ENCODE measurements around the gene CELF5.
"Not testable (repeated sequence)": the region's sequence is repeated elsewhere in the genome, so short reads cannot be mapped to it uniquely, and the experiment has no call there.

The CELF5 gene

DNA sequence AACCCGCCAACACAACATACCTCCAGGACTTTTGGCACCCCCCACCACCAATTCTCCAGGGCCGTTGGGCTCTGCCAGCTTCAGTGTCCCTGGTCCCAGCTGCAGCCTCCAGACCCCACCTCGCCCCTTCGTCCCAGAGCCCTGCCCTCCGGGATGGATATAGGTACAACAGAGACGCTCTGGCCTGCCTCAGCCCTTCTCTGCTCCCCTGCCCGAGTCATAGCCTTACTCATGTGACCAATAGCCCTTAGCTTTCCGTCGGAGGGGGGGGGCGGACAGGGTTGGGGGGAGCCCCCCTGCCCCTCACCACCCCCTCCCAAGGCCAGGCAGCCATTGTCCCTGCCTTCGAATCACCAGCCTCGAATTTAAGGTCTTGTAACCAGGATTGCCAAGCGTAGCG, 71.1 kb downstream of the CELF5 start:
- no peak for FAIRE-seq

DNA sequence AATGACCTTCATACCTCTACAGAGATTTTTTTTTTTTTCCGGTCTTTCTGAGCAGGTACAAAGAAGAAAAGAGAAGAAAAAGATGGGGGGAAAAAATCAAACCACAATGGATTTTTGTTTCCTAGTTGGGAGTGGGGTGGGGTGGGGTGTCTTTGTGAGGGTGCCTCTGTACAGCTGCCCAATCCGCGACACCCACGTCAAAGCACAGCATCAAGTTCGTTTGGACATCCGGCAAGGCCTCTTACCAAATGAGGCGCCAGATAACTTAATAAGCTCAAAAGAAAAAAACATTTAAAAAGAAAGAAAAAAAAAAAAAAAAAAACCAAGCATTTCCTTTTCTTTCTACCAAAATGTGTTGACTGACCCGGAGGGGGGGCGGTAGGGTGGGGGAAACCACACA, 71.6 kb downstream of the CELF5 start:
- FAIRE-seq = no peak

- FAIRE-seq = no peak
These were observed 72.0 kb downstream of the CELF5 start for GRCh38 chr19:3296446-3296845.

GRCh38 chr19:3298853-3299449, 74.5 kb downstream of the CELF5 start:
- no peak for FAIRE-seq

DNA sequence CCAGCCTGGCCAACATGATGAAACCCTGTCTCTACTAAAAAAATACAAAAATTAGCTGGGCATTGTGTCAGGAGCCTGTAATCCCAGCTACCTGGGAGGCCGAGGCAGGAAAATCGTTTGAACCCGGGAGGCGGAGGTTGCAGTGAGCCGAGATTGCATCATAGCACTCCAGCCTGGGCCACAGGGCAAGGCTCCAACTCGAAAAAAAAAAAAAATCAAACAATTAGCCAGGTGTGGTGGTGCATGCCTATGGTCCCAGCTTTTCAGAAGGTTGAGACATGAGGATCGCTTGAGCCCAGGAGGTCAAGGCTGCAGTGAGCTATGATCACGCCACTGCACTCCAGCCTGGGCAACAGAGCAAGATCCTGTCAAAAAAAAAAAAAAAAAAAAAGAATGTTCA, 76.1 kb downstream of the CELF5 start:
- FAIRE-seq = not testable (repeated sequence)

DNA sequence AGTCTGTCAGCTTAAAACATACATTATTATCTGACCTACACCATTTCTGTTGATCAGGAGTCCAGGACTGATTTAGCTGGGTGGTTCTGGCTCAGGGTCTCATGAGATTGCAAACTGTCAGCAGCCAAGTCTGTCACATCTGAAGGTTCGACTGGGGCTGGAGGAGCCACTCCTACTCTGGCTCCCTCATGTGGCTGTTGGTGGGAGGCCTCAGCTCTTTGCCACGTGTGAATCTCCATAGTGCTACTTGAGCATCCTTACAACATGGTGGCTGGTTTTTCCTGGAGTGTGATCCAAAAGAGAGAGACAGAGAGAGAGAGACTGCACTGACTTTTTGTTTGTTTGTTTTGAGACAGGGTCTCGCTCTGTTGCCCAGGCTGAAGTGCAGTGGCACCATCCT, 78.3 kb downstream of the CELF5 start:
- FAIRE-seq = no peak

GRCh38 chr19:3304871-3305423, 80.5 kb downstream of the CELF5 start:
- FAIRE-seq = peak; percentile 8

GRCh38 chr19:3309724-3310123, 85.3 kb downstream of the CELF5 start:
- FAIRE-seq = no peak

DNA sequence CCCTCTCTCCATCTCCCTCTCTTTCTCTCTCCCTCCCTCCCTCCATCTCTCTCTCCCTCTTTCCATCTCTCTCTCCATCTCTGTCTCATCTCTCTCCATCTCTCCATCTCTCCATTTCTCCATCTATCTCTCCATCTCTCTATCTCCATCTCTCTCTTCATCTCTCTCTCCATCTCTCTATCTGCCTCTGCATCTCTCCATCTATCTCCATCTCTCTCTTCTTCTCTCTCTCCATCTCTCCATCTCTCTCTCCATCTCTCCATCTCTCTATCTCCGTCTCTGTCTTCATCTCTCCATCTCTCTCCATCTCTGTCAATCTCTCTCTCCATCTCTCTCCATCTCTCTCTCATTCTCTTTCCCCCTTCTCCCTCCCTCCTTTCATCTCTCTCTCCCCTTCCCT, 85.8 kb downstream of the CELF5 start:
- FAIRE-seq = no peak

GRCh38 chr19:3310711-3311110, 86.2 kb downstream of the CELF5 start:
- no peak for FAIRE-seq

DNA sequence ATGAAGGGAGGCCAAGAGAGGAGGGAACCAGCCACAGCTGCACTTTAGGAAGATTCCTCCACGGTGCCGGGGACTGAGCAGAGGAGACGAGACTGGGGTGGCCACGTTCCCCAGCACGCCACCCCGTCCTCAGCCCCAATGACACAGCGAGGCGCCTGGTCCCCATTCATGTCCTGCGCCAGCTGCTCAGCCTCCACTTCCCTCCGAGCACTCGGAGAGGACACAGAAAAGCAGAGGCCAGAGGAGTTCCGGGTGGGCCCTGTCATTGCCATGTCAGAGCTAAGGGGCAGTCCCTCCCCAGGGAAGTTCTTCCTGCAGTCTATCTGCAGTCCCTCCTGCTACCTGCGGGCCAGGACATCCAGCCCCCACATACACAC, 88.7 kb downstream of the CELF5 start:
- no peak for FAIRE-seq

DNA sequence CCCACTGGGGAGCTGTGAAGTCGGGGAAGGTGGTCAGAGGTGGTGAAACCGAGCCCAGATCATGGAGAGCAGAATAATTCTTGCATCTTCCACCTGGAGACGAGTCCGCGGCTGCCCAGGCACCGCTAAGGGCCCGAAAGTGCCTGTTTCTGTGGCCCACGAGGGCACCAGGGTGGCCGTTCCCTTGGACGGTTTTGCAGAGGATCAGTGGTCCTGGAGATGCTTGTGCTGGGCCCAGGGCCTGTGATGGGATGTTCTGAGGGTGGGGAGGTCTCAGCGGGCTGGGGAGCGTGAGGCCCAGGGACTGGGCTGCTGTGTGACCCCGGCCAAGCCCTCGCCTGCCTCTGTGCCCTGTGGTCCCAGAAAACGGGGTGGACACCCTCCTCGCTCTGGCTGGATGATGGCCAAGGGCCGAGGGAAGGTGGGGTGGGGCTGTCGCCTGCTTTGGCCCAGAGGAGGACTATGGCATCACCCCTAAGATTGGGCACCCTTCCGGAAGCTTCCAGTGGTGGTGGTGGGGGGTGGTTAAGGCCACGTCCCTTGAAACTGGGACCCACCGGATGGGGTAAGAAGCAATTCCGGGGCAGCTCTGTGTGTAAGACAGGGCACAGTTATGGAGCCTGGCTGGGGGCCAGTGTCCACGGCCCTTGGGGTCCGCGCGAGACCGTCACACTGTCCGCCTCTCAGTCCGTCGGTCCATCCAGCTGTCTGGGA, 90.7 kb downstream of the CELF5 start:
- no peak for FAIRE-seq

- no peak for FAIRE-seq
These were observed 91.2 kb downstream of the CELF5 start for GRCh38 chr19:3315676-3315973.

DNA sequence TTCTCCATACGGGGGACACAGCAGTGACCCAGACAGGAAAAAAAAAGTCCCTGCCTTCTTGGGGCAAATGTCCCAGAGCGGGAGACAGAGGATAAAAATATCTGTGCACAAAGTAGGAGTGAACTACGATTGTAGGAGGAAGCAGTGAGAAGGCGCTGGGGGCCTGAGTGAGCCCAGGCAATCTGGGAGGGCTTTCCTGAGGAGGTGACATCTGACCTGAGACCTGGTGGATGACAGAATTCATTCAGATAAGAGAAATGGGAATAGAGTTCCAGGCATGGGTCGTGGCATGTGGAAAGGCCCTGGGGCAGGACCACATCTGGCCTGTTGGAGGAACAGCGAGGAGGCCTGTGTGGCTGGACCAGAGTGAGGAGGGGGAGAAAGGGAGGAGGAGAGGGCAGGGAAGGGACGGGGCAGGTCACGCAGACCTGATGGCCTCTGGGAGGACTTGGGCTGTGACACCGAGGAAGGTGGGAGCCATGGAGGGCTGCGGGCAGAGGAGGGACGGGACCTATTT, 91.7 kb downstream of the CELF5 start:
- no peak for FAIRE-seq

- FAIRE-seq = no peak
These were observed 92.3 kb downstream of the CELF5 start for GRCh38 chr19:3316659-3317207.

DNA sequence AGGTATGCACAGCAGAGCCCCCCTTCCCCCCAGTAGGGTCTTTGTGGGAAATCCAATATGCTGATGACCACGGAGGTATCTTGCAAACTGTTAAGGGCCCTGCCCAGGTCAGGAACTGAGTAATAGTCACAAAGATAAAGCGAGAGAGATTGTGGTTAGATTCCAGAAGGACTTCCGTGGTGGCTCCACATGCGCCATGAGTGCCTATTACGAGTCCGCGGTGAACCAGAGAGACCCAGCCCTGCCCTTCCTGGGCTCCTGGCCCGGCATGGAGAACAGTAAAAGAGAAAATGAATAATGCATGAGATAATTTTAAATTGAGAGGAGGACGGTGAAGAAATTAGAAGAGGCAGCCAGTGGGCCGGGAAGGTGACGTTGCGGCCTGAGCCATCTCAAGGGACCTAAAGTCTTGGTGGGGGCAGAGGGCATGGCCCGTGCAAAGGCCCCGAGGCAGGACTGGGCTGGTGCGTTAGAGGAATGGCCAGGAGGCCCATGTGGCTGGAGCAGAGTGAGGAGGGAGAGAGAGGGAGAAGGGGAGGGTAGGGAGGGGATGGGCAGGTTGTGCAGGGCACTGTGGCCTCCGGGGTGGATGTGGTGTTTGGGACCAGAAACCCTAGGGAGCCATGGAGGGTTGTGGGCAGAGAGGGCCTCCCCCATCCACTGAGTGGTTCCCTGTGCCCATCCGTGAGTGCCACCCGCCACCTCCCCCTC, 95.3 kb downstream of the CELF5 start:
- FAIRE-seq = no peak

DNA sequence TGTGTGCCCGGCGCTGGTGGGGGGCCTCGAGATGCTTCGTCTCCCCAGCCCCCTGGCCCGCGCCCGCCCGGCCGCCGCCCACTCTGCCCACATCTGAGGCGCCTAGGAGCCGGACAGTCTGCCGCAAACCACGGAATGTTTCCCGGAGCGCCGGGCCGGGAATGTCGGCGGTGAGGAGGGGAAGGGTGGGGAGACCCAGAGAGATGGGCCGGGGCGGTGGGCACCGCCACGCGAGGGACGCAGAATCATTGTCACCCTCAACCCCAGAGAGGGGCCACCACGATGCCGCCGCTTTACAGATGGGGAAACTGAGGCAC, 95.9 kb downstream of the CELF5 start:
- no peak for FAIRE-seq

DNA sequence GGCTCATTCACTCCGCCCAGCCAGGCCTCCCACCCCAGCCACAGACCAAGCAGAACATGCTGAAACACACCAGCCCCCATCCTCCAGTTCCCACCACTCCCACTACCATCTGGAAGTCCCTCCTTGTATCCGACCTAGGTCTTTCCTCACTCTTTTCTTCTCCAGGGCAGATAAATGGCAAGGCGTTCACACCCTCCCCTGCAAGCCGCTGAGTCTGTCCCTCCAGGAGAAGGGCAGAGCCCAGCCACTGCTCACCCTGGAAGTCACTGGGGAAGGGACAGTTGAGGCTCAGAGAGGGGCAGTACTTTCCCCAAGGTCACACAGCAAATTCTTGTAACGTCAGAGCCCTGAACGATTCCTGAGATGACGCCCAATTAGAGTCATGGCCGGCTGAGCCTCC, 96.4 kb downstream of the CELF5 start:
- no peak for FAIRE-seq

DNA sequence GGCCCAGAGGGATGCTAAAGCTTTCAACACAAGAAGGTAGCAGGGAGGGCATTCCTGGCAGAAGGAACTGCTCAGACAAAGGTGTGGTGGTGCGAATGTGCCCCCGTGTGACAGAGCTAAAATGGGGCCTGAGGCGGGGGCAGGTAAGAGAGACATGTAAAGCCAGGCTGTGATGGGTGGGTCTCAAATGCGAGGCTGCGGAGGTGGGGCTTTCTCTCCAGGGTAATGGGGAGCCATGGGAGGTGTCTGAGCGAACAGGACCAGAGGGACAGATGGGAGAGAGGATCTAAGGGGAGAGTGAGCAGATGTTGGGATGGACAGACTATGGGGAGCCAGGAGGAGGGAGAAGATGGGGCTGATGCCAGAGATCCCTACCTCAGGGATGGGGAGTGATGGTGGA, 97.2 kb downstream of the CELF5 start:
- FAIRE-seq = no peak

DNA sequence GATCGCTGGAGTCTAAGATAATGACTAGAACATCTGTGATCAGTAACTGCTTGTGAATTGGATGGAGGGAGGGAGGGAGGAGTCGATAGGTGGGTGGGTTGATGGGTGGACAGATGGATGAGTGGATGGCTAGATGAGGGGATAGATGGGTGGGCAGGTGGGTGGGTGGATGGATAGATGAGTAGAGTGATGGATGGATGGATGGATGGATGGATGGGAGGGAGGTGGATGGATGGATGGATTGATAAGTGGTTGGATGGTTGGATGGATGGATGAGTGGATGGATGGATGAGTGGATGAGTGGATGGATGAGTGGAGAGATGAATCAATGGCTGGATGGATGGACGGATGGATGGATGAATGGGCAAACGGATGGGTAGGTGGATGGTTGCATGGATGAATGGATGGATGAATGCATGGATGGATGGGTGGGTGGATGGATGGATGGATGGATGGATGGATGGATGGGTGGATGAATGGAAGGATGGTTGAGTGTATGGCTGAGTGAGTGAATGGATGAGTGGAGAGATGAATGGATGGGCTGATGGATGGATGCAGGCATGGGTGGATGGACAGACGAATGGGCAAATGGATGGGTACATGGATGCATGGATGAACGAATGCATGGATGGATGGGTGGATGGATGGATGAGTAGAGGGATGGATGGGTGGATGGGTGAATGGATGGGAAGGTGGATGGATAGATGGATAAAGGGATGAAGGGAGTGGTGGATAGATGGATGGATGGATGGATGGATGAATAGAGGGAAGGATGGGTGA, 97.9 kb downstream of the CELF5 start:
- FAIRE-seq = no peak

GRCh38 chr19:3323026-3323425, 98.6 kb downstream of the CELF5 start:
- no peak for FAIRE-seq

DNA sequence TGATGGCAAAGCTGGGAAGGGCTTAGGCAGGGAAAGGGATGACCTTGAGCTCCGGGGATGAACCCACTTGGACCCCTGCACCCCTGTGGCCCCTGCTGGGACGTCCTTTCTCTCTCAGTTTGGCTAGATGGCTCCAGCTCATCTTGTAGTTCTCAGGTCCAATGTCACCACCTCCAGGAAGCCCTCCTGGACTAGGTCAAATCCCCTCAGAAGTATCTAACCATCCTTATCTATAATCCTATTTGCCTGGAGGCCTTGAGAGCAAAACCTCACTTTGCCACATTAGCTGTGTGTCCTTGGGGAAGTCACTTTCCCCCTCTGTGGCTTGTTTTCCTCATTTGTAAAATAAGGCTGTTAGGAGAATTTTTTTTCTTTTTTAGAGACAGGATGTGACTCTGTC, 99.2 kb downstream of the CELF5 start:
- no peak for FAIRE-seq

GRCh38 chr19:3324405-3324856, 100.0 kb downstream of the CELF5 start:
- FAIRE-seq = no peak

Measured in endometrium (tissue), 2 donors.